Measurements from ENCODE around the gene METTL16. TPM values are rescaled to one million over a fixed set of nuclear protein-coding genes. Genes with fewer than 3 reads are reported as not detected.

The METTL16 gene
- total and polyA plus RNA-seq, 2 of the 4 experiments (the other 2 are of a cell fraction) = 11.8 to 15.4 TPM

DNA sequence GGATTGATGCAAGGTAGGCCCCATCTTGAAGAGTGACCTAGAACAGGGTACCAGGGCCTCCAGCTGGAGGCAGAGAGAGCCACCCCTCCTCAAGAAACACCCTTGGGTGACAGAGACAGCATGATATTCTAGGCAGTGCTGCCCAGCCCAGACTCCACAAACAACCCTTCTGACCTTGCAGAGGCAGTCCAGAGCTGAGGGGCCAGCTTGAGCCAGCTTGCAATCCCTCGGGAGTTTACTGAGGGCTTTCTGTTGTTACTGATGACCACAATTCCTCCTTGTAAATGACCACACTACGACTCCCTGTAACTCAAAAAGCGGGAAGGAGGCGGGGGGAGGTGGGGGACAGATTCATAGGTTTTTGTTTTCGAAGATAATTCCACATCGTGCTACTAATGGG is 92.2 kb downstream of the METTL16 start:
- Histone ChIP-seq H3K9ac (ENCODE audit: low read depth, low read length) (no peak overlapping the region), H4K5ac (ENCODE audit: low read depth, low read length) (no peak overlapping the region; the same call in 1 of the 2 replicates), H2BK20ac (ENCODE audit: low read depth, low read length) (peak overlapping the region; percentile 79; the same call in 1 of the 2 replicates), H3K18ac (ENCODE audit: low read depth, low read length) (peak overlapping the region; percentile 10; the same call in 1 of the 2 replicates), H2BK120ac (ENCODE audit: low read depth, low read length) (peak overlapping the region; percentile 56), H3K9me3 (ENCODE audit: control insufficient read depth, insufficient read depth, low read length) (no peaks in the 10 kb centered on the region), H3K4me3 (ENCODE audit: insufficient read depth, low read depth, low read length) (no peak overlapping the region), H2BK15ac (ENCODE audit: low read depth, low read length) (peak overlapping the region; percentile 68; the same call in 2 of the 3 replicates), H3K23ac (ENCODE audit: low read depth, low read length) (no peak overlapping the region), H3K56ac (ENCODE audit: extremely low read depth, insufficient read depth, low read length) (no peak overlapping the region), H4K91ac (ENCODE audit: insufficient read depth, low read depth, low read length) (peak overlapping the region; percentile 72), H3K27ac (ENCODE audit: insufficient read depth, low read length) (peak overlapping the region; percentile 24; the same call in 1 of the 2 replicates), H2AFZ (replicated peaks; ENCODE audit: low read length, poor library complexity) (no peak overlapping the region), H2BK5ac (ENCODE audit: low read depth, low read length, poor library complexity, severe bottlenecking) (no peak overlapping the region), H4K20me1 (ENCODE audit: insufficient read depth, low read length) (no peaks in the 10 kb centered on the region), H3K36me3 (ENCODE audit: control insufficient read depth, insufficient read depth, low read length) (peaks cover 9% of the 10 kb centered on the region; the same call in 1 of the 2 replicates), H3K9me1 (ENCODE audit: insufficient read depth, low read length) (peaks cover 3% of the 10 kb centered on the region; the same call in 1 of the 2 replicates), H3K14ac (replicated peaks; ENCODE audit: low read depth, low read length) (peak overlapping the region; percentile 58; the same call in 1 of the 2 replicates), H2AK9ac (replicated peaks; ENCODE audit: low read depth, low read length, poor library complexity) (peak overlapping the region; percentile 18), H3K4ac (ENCODE audit: low read depth, low read length) (peak overlapping the region; percentile 72), H4K8ac (ENCODE audit: low read depth in 2 of 2, low read length in 2 of 2) (no peak overlapping the region), H3K4me2 (ENCODE audit: low read depth, low read length) (no peak overlapping the region), H3K79me1 (ENCODE audit: low read depth in 1 of 2, low read length in 2 of 2) (peaks cover 7 to 36% of the 10 kb centered on the region in 2 experiments; a peak in 3 of 4 replicates), H3K27me3 (ENCODE audit: control insufficient read depth, insufficient read depth, low read length) (no peaks in the 10 kb centered on the region), H2AK5ac (ENCODE audit: low read depth, low read length) (peak overlapping the region; percentile 43; the same call in 1 of the 2 replicates), H3K4me1 (ENCODE audit: control insufficient read depth, insufficient read depth, low read length) (peaks cover 22% of the 10 kb centered on the region)
- no CpG with 5 or more reads among the region's 6 CpGs for WGBS, 2 experiments (ENCODE audit: extremely low coverage in 2 of 2, insufficient read length in 1 of 2)
- in situ Hi-C loops (cut with MboI; ENCODE audit: low sequenced_read_pairs) (no loop called here), dilution Hi-C loops (cut with HindIII; ENCODE audit: low sequenced_read_pairs, unreplicated experiment) (no loop called here), intact Hi-C loops (cut with micrococcal nuclease) (loop anchor here (2.0 kb wide), 1 partner anchor 39 kb away; no protein-coding TSS in a partner anchor)
- CTCF ChIA-PET = interaction anchor here (4.9 kb wide), 1 partner anchor 37 kb away, joined by 64 read pairs; no protein-coding TSS in a partner anchor
- no peak for TF ChIP-seq CHD1 (IDR thresholded peaks at IDR 0.05; ENCODE audit: low read depth, low read length)
- no peak for TF ChIP-seq MAZ (IDR thresholded peaks at IDR 0.05; ENCODE audit: borderline replicate concordance, low read depth, low read length)
- no peak for TF ChIP-seq RCOR1 (IDR thresholded peaks at IDR 0.05; ENCODE audit: insufficient replicate concordance, low read length)
- no peak for TF ChIP-seq MAFK (IDR thresholded peaks at IDR 0.05; ENCODE audit: low read depth, low read length)
- no peak for TF ChIP-seq ELK1 (IDR thresholded peaks at IDR 0.05; ENCODE audit: borderline replicate concordance, low read depth, low read length)
- no peak for TF ChIP-seq MXI1 (IDR thresholded peaks at IDR 0.05; ENCODE audit: borderline replicate concordance, low read depth, low read length)
- no peak for TF ChIP-seq CEBPB (IDR thresholded peaks at IDR 0.05; ENCODE audit: low read depth, low read length)
- BruUV-seq (replicated peaks) = no TSS peak
- ATAC-seq (ENCODE audit: low read depth) (no peak; the same call in 1 of the 2 replicates), DNase-seq (no peak)
- POLR2A ChIA-PET (ENCODE audit: unreplicated experiment) = no interaction called here
